Body of pancreas (tissue), 4 donors: Measurements from ENCODE around the gene H3-3A. TPM values are rescaled to one million over a fixed set of nuclear protein-coding genes. Genes with fewer than 3 reads are reported as not detected.

Experiments used
- ATAC-seq: fragments of 150-250 bp; one replicate; pipeline ENCODE4 v1.9.1; 2016
- DNase-seq, 4 donors: peaks; one replicate each; pipeline ENCODE4 v3.0.0-alpha.2; 2019
- H3K27ac ChIP-seq, 4 donors: fragments of 200-600 bp; sonication (generic); 1 replicate in 3 of 4; 2 replicates in 1 of 4; pipeline versions ENCODE4 v1.5.1 to v1.6.1; 2016 to 2019; ENCODE audit warnings: mild to moderate bottlenecking in 1 of 4, mixed read lengths in 1 of 4, moderate library complexity in 1 of 4
- H3K27me3 ChIP-seq, 2 donors: fragments of 200-600 bp; sonication (generic); one replicate each; pipeline ENCODE4 v1.6.0; 2016; ENCODE audit warnings: mild to moderate bottlenecking in 1 of 2
- H3K36me3 ChIP-seq, 2 donors: fragments of 200-600 bp; sonication (generic); replicated peaks in 1 of 2; 2 replicates each; pipeline ENCODE4 v1.5.1; 2016; ENCODE audit warnings: low read depth in 2 of 2; ENCODE audit not compliant: insufficient read depth in 1 of 2
- H3K4me1 ChIP-seq: fragments of 200-600 bp; sonication (generic); one replicate; pipeline ENCODE4 v1.6.0; 2016
- H3K4me3 ChIP-seq, 2 donors: fragments of 200-600 bp; sonication (generic); 1 replicate in 1 of 2; 2 replicates in 1 of 2; pipeline ENCODE4 v1.5.1; 2016 to 2019
- H3K9me3 ChIP-seq, 3 donors: fragments of 200-600 bp; sonication (generic); 1 replicate in 2 of 3; 2 replicates in 1 of 3; pipeline ENCODE4 v1.5.1; 2016
- CTCF ChIP-seq, 7 experiments: fragments of 450-650 bp in 4 of 7; fragments of 200-600 bp in 3 of 7; sonication (generic) in 3 of 7; IDR thresholded peaks; one replicate each; pipeline ENCODE4 v1.5.1; 2016 to 2019; ENCODE audit warnings: antibody characterized with exemption in 7 of 7
- POLR2A ChIP-seq, 3 donors: fragments of 450-650 bp; IDR thresholded peaks; one replicate each; pipeline ENCODE4 v1.6.1; 2016; ENCODE audit warnings: antibody characterized with exemption in 3 of 3, mild to moderate bottlenecking in 2 of 3
- WGBS, 2 donors: methylation state at CpG; one replicate each; pipeline ENCODE4 v1.1.5; 2017; 5-methylcytosine and 5-hydroxymethylcytosine counted together
- intact Hi-C: fragments of 100-400 bp; cut with DNase I; formaldehyde crosslinking; loops from one replicate; pipeline ENCODE4 v1.15.1; 2023
- total RNA-seq, 2 donors: library from RNA; depleted of rRNA; stranded (reverse); fragments of >200 nt; gene quantifications; one replicate each; pipeline ENCODE4 v1.1.0, GENCODE V29; 2016

H3-3A gene
- total RNA-seq, 2 donors from 2014 or later, result 163 to 211 TPM

DNA sequence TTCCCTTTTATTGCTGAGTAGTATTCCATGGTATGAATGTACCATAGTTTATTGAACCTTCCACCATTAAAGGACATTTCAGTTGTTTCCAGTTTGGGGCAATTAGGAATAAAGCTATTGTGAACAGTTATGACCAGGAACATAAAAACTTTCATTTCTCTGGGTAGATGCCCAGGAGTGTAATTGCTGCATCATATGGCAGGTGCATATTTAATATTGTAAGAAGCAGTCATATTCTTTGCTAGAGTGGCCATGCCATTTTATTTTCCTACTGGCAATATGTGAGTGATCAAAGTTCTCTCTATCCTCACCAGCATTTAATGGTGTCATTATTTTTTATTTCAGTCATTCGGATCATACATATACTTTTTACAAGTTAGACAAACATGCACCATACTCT lies 23.9 kb upstream of the H3-3A start:
- DNase-seq, result no peak
- no peak for ATAC-seq
- TF ChIP-seq POLR2A (IDR thresholded peaks at IDR 0.05) (no peak), CTCF (IDR thresholded peaks at IDR 0.05) (no peak)
- no peaks in the 10 kb centered on the region for H3K27me3 ChIP-seq
- intact Hi-C loops, result no loop called here
- no peak overlapping the region for H3K27ac ChIP-seq
- WGBS, 2 donors, result 86 to 94% methylated on average over 1 of the region's 1 CpG
- H3K4me1 ChIP-seq, result no peaks in the 10 kb centered on the region
- no peak overlapping the region for H3K4me3 ChIP-seq
- no peaks in the 10 kb centered on the region for H3K9me3 ChIP-seq
- no peaks in the 10 kb centered on the region for H3K36me3 ChIP-seq

DNA sequence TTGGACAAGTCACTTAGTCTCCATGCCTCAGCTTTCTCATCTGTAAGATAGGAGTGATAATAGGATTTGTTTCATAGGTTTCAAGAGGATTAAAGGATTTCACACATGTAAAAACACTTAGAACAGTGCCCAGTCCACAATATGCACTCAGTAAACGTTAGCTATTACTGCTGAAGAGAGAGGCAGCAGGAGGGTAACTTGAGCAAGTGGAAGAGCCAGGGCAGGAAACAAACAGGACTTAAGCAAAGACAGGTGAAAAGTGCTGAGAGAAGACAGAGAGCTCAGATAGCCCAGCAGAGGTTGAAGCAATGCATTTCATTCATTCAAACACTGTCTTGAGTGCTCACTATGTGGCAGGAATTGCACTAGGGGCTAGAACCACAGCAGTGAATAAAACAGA lies 21.1 kb upstream of the H3-3A start:
- DNase-seq, result no peak
- no peaks in the 10 kb centered on the region for H3K36me3 ChIP-seq
- intact Hi-C loops, result no loop called here
- no peaks in the 10 kb centered on the region for H3K27me3 ChIP-seq
- no peak overlapping the region for H3K27ac ChIP-seq
- no peaks in the 10 kb centered on the region for H3K9me3 ChIP-seq
- H3K4me3 ChIP-seq, result no peak overlapping the region
- WGBS, 2 donors, result 21 to 25% methylated on average over 1 of the region's 1 CpG
- H3K4me1 ChIP-seq, result no peaks in the 10 kb centered on the region
- no peak for ATAC-seq
- no peak for TF ChIP-seq CTCF (IDR thresholded peaks at IDR 0.05)
- TF ChIP-seq POLR2A (IDR thresholded peaks at IDR 0.05), result no peak

- Histone ChIP-seq H3K4me1 (peaks cover 5% of the 10 kb centered on the region), H3K9me3 (no peaks in the 10 kb centered on the region), H3K36me3 (no peaks in the 10 kb centered on the region), H3K27me3 (no peaks in the 10 kb centered on the region), H3K4me3 (no peak overlapping the region), H3K27ac (no peak overlapping the region)
- 79 to 96% methylated on average over 3 to 4 of the region's 4 CpGs for WGBS, 2 donors
- intact Hi-C loops, result no loop called here
- no peak for DNase-seq
- no peak for TF ChIP-seq POLR2A (IDR thresholded peaks at IDR 0.05)
- ATAC-seq, result no peak
Measured at GRCh38 chr1:226044514-226045101, 17.9 kb upstream of the H3-3A start.

- WGBS, 2 donors, result 88 to 93% methylated on average over 6 of the region's 6 CpGs
- Histone ChIP-seq H3K4me3 (no peak overlapping the region), H3K36me3 (no peaks in the 10 kb centered on the region), H3K4me1 (peaks cover 5% of the 10 kb centered on the region), H3K27me3 (no peaks in the 10 kb centered on the region), H3K27ac (no peak overlapping the region), H3K9me3 (no peaks in the 10 kb centered on the region)
- DNase-seq, result no peak
- intact Hi-C loops, result no loop called here
- no peak for TF ChIP-seq POLR2A (IDR thresholded peaks at IDR 0.05)
- no peak for TF ChIP-seq CTCF (IDR thresholded peaks at IDR 0.05)
- ATAC-seq, result no peak
Measured at GRCh38 chr1:226046240-226046639, 16.3 kb upstream of the H3-3A start.

GRCh38 chr1:226047495-226047894 lies 15.0 kb upstream of the H3-3A start:
- 0 to 10% methylated on average over 1 of the region's 1 CpG for WGBS, 2 donors
- DNase-seq (peak in 1 of 4 donors; percentile 19), ATAC-seq (peak; percentile 45)
- Histone ChIP-seq H3K4me1 (peaks cover 5% of the 10 kb centered on the region), H3K4me3 (no peak overlapping the region), H3K27ac (peak overlapping the region in 2 of 4 donors; percentile 41 to 54), H3K27me3 (no peaks in the 10 kb centered on the region), H3K36me3 (peaks cover 0 to 2% of the 10 kb centered on the region in 2 donors), H3K9me3 (no peaks in the 10 kb centered on the region)
- intact Hi-C loops, result no loop called here
- TF ChIP-seq POLR2A (IDR thresholded peaks at IDR 0.05) (no peak), CTCF (IDR thresholded peaks at IDR 0.05) (no peak)
